Activated T-cell treated with anti-CD3 and anti-CD28 coated beads for 24 hours (primary cell): ENCODE measurements around the gene IGFBP7.
"Not testable (repeated sequence)": the region's sequence is repeated elsewhere in the genome, so short reads cannot be mapped to it uniquely, and the experiment has no call there.

Source experiments
- DNase-seq: peaks from one replicate; pipeline ENCODE4 v3.0.0-alpha.2; 2020; ENCODE audit warnings: low read depth

The IGFBP7 gene

GRCh38 chr4:57070461-57070860 is 39.7 kb downstream of the IGFBP7 start:
- DNase-seq, result no peak

DNA sequence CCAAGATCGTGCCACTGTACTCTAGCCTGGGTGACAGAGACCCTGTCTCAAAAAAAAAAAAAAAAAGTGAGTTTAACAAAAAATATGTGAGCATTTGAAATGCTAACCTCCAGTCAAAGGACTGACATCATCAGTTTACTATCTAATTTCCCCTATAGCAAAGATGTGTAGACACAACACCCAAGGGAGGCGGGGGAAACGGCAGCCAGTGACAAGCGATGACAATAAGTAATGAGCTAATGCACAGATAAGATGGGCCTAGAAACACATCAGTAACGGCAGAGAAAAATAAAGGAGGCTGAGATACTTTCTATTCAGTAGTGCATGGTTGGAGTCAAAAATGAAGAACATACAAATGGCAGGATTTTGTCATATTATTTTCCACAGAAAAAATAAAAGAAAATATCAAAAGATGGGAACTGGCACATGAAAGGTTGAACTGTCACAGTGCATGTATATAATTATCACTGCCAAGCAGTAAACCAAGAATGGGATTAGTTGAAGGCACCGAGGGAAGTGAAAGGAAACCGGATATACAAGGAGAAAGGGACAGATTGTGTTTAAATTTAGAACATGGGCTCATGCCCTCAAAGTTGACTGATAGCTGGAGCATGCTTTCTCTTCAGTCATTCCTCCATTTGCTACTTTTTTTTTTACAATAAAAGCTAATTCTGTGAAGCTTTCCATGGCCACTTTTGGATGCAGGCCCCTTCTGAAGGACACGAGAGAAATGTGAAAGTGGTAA is 41.8 kb downstream of the IGFBP7 start:
- DNase-seq, result no peak

- DNase-seq, result no peak
Measured at GRCh38 chr4:57065730-57066482, 44.3 kb downstream of the IGFBP7 start.

DNA sequence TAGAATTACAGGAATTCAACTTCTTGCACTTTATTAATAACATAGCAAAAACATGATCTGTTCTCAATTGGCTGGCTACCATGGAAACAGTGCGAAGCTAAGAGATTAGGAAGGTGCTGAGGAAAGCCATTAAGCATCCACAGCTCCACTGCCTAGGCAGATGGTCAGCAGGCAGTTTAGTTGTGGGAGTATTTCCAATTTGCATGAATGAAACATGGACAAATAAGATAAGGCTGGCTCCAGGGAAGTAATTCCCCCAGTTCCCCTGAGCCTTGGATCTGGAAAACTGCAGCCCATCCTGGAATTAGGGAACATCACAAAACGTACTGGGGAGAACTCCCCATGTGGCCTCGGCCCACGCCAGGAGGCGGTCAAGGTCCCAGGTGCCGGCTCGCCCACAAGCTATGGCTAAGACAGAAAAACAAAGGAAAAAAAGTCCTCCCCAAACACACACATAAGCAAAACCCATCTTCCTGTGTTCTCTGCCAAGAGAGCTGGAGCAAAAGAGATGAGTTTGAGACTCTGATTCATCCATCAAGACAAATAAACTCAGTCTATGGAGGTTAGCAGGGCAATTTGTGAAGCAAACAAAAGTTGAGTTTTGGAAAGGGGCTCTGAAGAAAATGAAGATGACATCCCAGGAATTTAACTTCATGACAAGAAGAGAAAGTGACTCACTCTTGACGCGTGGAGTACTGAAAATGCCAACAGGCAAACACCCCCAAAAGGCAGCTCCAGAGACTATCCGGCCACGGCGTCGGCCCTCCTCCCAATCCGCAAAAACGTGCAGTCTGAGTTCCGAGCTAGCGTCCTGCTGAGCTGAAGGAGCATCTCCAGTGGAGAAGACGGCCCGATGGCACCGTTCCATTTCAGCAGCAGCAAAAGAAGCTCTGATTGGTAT is 45.1 kb downstream of the IGFBP7 start:
- no peak for DNase-seq

- no peak for DNase-seq
Measured at GRCh38 chr4:57064120-57064519, 46.1 kb downstream of the IGFBP7 start.

- DNase-seq, result no peak
Measured at GRCh38 chr4:57063518-57063917, 46.7 kb downstream of the IGFBP7 start.

DNA sequence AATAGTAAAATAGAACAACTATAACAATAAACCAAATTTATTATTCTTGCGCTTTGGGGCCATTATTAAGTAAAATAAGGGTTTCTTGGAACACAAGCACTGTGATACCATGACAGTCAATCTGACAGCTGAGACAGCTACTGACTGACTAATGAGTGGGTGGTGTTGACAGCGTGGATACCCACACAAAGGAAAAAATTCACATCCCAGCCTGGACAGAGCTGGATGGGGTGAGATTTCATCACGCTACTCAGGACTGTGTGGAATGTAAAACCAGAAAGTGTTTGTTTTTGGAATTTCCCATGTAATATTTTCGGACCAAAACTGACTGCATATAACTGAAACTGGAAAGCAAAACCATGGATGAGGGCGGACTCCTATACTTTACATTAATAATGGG is 48.8 kb downstream of the IGFBP7 start:
- DNase-seq, result no peak

GRCh38 chr4:57060717-57061067 is 49.5 kb downstream of the IGFBP7 start:
- DNase-seq, result not testable (repeated sequence)

- DNase-seq, result no peak
Measured at GRCh38 chr4:57059890-57060716, 50.1 kb downstream of the IGFBP7 start.

- no peak for DNase-seq
Measured at GRCh38 chr4:57055886-57056285, 54.3 kb downstream of the IGFBP7 start.

DNA sequence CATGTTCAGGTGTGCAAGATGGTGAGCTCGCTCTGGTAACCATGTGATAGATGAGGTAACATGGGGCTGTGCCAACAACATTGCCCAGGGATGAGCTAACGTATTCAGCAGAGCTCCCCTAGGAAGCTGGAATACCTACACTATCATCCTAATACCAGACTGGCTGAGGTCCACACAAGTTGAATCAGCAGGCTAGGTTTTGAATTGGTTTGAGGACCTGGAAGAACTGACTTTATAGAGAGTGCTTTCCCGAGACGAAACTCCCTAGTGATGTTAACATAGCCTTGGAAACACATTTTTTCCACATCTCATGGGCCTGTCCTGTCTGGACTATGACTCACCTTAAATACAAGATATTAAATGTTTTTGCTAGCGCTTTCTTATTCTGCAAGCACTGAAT is 56.7 kb downstream of the IGFBP7 start:
- DNase-seq, result no peak

DNA sequence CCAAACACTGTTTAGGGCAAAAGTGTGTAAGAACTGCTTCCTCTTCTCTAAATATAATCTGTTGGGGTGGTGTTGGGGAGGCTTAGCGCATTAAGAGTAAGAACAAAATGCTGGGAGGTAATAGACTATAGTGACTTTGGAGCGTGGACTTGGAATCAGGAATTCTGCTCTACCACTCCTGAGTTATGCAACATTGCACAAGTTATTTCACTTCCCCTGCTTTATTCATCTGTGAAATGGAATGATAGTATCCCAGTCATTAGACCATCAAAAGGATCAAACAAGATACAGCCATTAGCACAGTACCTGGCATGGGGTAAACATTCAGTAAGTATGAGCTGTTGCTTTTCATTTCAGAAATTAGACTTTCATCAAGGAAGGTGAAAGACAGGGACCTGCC is 58.7 kb downstream of the IGFBP7 start:
- no peak for DNase-seq

- DNase-seq, result no peak
Measured at GRCh38 chr4:57051095-57051494, 59.1 kb downstream of the IGFBP7 start.

DNA sequence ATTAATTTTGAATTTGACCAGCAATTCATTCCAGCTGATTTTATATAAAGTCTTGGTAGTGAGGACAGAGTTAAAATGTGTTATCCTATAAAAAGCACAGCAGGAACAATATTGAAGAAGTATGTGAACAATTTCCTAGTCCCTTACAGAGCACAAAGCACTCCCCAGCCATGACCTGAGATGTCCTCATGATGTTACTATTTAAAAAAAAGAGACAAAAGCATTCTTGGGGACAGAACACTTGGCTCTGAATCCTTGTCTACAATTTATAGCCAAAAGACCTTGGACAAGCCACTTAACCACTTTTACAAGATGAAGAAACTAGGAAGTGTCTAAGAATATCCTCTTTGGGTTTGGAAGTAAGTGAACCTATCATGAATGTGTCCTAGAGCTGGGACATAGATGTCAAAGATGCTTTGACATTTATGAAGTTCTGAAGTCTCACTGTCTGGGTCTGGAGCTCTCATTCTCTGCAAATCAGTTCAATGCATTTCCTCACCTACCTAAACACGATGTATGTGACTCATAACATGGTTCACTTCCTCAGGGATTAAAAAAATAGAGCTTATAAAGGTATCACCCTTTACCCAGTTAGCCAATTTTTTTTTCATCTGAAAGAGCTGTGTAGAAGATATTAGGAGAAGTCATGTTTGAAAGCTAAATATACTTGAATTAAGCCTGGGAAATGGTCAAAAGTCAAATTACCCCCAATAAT is 61.4 kb downstream of the IGFBP7 start:
- DNase-seq, result no peak

DNA sequence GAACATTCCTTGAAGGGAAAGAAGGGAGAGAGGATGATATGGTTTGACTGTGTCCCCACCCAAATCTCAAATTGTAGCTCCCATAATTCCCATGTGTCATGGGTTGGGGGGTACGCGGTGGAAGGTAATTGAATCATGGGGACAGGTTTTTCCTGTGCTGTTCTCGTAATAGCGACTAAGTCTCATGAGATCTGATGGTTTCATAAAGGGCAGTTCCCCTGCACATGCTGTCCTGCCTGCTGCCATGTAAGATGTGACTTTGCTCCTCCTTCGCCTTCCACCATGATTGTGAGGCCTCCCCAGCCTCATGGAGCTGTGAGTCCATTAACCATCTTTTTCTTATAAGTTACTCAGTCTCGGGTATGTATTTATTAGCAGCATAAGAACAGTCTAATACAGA is 63.1 kb downstream of the IGFBP7 start:
- DNase-seq, result not testable (repeated sequence)

- no peak for DNase-seq
Measured at GRCh38 chr4:57044996-57045395, 65.2 kb downstream of the IGFBP7 start.

- DNase-seq, result no peak
Measured at GRCh38 chr4:57044279-57044678, 65.9 kb downstream of the IGFBP7 start.

- DNase-seq, result no peak
Measured at GRCh38 chr4:57043347-57044251, 66.6 kb downstream of the IGFBP7 start.

- no peak for DNase-seq
Measured at GRCh38 chr4:57042711-57043169, 67.4 kb downstream of the IGFBP7 start.

GRCh38 chr4:57041020-57041419 is 69.2 kb downstream of the IGFBP7 start:
- no peak for DNase-seq
